GM18499 (cell line): ENCODE data around the gene CLEC16A.

ENCODE experiments used
- ATAC-seq: cut with Tn5 transposase; IDR thresholded peaks from one replicate; pipeline ENCODE4 v1.9.1; 2021; ENCODE audit warnings: moderate number of reproducible peaks; ENCODE audit not compliant: insufficient read depth, unreplicated experiment

CLEC16A gene

GRCh38 chr16:11143372-11144035, 199.1 kb downstream of the CLEC16A start:
- no peak for ATAC-seq

GRCh38 chr16:11144122-11144521, 199.8 kb downstream of the CLEC16A start:
- ATAC-seq, result no peak

DNA sequence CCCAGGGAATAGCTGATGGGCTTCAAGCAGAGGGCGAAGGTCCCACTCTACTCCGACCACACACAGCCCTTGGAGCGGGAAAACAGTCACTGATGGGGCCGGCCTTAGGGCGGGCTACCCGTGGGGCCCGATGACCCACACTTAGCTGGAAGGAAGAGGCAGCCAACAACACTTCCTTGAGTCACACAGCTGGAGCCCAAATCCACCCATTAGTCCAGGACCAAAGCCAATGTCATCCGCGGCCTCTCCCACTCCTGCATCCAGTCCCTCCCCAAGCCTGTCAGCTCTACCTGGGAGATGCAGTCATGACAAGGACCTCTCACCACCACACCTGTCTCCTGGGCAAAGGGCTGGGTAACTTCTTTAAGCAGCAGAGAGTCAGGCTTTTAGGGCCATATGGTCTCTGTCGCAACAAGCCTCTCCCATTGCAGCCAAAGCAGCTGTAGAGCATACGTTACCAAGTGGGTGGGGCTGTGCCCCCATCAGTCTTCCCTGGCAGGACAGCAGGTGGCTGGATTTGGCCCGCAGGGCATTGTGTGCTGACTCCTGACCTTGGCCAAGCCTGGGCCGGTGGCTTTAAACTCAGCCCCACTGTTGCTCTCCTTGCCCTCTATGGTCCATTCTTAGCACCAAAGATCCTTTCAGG, 200.9 kb downstream of the CLEC16A start:
- ATAC-seq, result no peak

GRCh38 chr16:11145819-11146211, 201.5 kb downstream of the CLEC16A start:
- no peak for ATAC-seq

DNA sequence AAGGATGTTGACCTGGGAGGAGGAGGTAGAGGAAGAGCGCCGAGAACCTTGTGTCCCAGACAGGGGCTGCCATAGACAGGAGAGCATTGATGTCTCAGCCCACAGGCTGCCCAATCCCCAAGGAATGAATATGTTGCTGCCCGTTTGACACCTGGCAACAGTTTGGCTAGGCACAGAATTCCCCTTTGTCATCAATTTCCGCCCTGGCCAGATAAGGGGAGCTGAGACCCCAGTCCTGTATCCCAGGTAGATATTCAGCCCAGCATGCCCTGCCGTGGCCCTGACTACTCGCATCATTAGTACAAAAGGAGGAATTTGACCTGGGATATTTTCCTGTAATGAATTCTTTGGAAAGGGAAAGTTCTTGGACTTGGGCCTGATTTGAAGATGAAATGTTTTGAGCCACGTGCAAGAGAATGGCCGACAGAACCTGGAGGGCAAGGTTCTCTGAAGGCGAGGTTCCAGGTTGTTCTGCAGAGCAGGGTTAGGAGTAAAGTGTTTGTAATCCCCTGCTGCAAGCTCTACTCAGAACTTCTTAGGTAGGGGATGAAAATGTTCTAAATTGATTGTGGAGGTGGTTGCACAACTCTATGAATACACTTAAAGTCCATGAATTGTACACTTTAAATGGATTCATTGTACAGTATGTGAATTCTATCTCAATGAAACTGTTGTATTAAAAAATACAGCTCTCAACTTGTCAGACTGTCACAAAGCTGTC, 202.8 kb downstream of the CLEC16A start:
- no peak for ATAC-seq

DNA sequence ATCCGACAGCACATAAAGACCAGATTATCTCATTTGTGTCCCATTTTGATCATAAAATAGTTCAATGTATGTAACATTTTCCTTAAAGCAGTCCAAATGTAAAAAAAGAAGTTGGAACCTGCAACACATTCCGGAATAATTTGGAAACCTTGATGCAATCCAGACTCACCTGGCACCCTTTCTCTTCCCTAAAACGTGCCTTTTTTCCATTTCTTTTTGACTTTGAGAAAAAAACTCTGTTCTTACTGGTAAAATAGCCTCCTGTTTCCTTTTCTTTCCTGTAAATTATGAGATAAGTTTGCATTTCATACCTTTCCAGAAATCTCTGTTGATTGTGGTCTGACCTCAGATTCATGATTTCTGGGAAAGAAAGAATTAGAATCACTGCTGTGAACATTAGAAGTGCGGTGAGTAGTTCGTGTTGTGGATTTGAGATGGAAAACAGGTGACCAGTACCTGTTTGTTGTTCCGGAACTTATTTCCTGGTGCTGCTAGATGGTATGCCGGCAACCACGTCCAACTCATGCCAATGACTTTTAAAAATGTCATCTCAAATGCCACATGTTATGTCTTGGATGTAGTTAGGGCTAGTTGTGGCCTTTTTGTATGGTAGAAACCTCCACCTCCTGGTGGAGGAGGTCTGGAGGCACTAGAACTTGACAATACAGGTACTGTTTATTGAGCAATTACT, 203.5 kb downstream of the CLEC16A start:
- no peak for ATAC-seq

GRCh38 chr16:11149011-11149616, 204.8 kb downstream of the CLEC16A start:
- ATAC-seq, result no peak

- ATAC-seq, result no peak
Observed at GRCh38 chr16:11150190-11150589, 205.8 kb downstream of the CLEC16A start.

DNA sequence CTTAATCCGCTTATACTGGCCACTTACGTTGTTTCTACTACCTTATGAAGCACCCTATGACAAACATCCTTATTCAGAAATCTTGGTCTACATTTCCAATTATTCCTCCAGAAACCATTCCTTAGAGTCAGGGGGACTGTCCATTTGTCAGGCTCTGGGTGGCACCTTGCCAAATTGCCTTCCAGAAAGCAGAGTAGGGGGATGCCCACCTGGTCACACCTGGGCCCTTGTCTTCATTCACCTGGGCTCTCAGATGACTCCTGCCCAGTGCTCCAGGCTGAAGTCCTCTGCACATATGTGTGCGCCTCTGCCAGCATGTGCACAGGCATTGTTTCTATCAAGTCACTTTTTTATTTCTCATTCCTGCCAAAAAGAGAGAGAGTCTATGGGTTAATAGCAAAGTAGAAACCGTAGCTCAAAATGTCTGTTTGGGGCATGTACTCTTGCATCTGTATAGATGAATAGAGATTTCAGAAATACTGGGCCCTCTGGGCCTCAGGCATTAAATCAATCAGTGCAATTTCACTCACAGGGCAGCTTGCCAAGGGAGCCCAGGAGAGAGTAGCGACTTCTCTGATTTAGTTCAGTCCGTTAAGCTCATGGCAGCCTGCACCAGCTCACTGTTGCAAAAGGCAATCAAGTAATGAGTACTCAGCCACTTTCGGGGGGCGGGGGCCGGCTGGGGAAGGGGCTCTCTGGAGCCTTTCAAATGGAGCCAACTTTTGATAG, 207.0 kb downstream of the CLEC16A start:
- no peak for ATAC-seq

- no peak for ATAC-seq
Observed at GRCh38 chr16:11151885-11152629, 207.7 kb downstream of the CLEC16A start.

DNA sequence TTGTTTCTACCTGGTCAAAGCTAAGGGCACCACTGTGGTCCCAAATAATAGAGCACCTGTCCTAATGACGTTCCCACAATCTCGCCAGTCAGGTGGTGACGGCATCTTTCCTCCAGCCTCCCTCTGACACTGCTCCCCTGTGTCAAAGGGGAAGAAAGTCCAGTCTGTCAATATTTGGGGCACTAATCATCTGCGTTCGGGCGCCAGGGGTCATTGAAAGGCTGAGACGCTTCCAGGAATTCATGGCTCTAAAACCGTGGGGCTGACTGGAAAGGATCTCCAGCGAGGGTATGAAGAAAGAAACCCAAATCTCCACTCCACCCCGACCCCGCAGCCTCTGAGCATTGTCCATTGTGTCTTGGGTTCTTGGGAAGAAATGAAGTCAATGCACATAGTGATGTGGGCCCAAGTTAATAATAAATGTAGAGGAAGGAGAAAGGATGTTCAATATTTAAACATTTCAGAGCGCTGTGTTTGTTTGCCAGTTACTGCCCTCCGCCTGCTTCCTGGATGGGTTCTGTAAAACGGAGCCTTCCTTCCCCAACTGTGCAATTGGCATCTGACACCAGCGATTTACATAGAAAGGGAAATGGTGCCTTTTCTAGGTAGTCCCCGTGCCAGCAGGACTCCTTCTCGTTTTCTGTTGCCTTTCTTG, 208.4 kb downstream of the CLEC16A start:
- ATAC-seq, result no peak

DNA sequence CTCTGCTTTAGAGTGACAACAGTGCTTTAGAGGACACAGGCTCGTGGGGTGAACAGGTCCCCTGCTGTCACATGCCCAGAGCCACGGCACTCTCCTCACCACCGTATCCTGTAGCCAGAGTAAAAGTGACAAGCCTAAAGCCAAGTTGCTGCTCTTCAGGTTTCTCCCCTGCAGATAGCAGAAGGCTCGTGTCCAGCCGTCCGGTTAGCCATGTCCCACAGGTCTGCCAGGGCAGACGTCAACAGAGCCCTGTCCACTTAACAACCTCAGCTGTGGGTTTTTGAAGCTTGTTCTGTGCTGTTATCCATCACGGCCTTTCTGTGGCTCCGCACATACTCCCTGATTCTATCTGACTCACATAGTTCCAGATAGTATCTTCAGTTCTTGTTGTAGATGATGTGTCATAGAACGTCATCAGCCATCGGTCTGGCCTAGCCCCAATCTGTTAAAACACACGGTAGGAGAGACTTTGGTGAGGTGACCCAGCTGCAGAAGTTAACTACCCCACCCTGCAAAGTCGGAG, 211.0 kb downstream of the CLEC16A start:
- ATAC-seq, result no peak

DNA sequence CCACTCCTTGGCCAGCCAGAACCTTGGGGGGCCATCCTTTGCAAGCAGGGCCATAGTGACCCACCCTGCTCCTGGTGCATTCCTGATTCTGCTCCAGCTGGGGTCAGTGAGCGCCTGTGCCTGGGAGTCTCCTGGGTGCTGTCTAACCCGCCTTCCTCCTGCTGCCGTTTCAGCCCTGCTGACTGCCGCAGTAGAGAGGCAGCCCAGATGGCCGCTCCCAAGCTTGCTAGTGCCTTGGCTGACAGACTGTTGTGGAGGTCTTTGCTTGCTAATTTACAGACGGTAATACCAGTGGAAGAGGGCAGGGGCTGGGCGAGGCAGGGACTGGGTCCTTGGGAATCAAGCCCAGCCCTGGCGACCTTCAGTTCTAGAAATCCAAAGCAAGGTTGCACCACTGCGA, 212.0 kb downstream of the CLEC16A start:
- no peak for ATAC-seq

DNA sequence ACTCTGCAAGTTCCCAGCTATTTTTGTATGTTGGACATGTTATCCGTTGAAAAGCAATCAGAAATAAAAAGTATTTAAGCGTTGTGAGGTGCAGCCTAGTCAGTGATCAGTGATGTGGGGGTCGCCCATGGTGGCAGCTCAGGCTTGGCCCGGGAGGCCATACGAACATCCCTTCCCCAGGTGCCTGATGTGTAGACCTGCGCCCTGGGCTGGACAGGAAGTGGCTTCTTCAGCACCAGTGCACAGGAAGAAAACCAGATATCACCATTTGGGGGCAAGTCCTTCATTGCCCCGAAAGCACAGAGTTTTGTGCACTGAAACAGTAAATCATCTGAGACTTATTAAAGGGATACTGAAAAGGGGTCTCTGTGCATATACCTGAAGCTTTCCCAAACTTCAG, 212.8 kb downstream of the CLEC16A start:
- ATAC-seq, result no peak

- no peak for ATAC-seq
Observed at GRCh38 chr16:11158018-11158417, 213.7 kb downstream of the CLEC16A start.

- no peak for ATAC-seq
Observed at GRCh38 chr16:11159282-11159681, 214.9 kb downstream of the CLEC16A start.

- ATAC-seq, result no peak
Observed at GRCh38 chr16:11160676-11161115, 216.3 kb downstream of the CLEC16A start.

DNA sequence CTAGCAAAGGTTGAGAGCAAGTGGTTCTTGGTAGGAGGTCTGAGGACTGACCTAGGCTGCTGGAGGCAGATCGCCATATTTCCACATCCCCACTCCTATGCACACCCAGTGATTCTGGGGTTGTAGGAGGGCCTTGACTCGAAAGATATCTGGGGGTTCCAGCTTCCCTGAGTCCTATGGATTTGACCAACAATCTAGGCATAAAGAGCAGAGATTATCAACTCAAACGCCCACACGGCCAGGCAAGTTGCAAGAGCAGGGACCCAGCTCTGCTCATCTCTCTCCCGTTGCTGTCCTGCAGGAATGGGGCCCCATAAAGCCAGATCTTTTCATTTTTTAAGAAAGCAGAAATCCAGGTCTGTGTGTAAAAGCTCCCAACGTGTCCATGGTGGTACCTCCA, 217.1 kb downstream of the CLEC16A start:
- no peak for ATAC-seq
